ENCODE data around the gene SPOPL. TPM values are rescaled to one million over a fixed set of nuclear protein-coding genes. Genes with fewer than 3 reads are reported as not detected.

SPOPL gene
- total and polyA plus RNA-seq, 2 of the 4 experiments (the other 2 are of a cell fraction) = 4.8 to 20.3 TPM

GRCh38 chr2:138499684-138500083, 1.9 kb upstream of the SPOPL start:
- H3K14ac ChIP-seq (replicated peaks; ENCODE audit: low read depth, low read length) = no peak overlapping the region
- intact Hi-C loops (cut with micrococcal nuclease) = loop anchor here (5.0 to 10.0 kb wide), 3 partner anchors 288 to 585 kb away; no protein-coding TSS in a partner anchor
- BruUV-seq (replicated peaks) = no TSS peak
- no peak overlapping the region for H3K9ac ChIP-seq (ENCODE audit: low read depth, low read length)
- H2AK5ac ChIP-seq (ENCODE audit: low read depth, low read length) = no peak overlapping the region
- H3K27ac ChIP-seq (ENCODE audit: insufficient read depth, low read length) = no peak overlapping the region
- no peak overlapping the region for H2BK20ac ChIP-seq (ENCODE audit: low read depth, low read length)
- H3K4me3 ChIP-seq (ENCODE audit: insufficient read depth, low read depth, low read length) = no peak overlapping the region
- H4K5ac ChIP-seq (ENCODE audit: low read depth, low read length) = no peak overlapping the region
- no peak overlapping the region for H2AK9ac ChIP-seq (replicated peaks; ENCODE audit: low read depth, low read length, poor library complexity)
- H4K91ac ChIP-seq (ENCODE audit: insufficient read depth, low read depth, low read length) = no peak overlapping the region
- WGBS, 2 experiments (ENCODE audit: extremely low coverage in 2 of 2, insufficient read length in 1 of 2) = no CpG with 5 or more reads among the region's 4 CpGs
- H2BK5ac ChIP-seq (ENCODE audit: low read depth, low read length, poor library complexity, severe bottlenecking) = no peak overlapping the region
- H2BK120ac ChIP-seq (ENCODE audit: low read depth, low read length) = no peak overlapping the region
- no peak overlapping the region for H3K4ac ChIP-seq (ENCODE audit: low read depth, low read length)
- TF ChIP-seq POLR2A (IDR thresholded peaks at IDR 0.05; ENCODE audit: low read depth, low read length) (no peak), MAZ (IDR thresholded peaks at IDR 0.05; ENCODE audit: borderline replicate concordance, low read depth, low read length) (no peak), RFX5 (IDR thresholded peaks at IDR 0.05; ENCODE audit: low read depth, low read length) (no peak)
- TF ChIP-seq, protein P1, sequence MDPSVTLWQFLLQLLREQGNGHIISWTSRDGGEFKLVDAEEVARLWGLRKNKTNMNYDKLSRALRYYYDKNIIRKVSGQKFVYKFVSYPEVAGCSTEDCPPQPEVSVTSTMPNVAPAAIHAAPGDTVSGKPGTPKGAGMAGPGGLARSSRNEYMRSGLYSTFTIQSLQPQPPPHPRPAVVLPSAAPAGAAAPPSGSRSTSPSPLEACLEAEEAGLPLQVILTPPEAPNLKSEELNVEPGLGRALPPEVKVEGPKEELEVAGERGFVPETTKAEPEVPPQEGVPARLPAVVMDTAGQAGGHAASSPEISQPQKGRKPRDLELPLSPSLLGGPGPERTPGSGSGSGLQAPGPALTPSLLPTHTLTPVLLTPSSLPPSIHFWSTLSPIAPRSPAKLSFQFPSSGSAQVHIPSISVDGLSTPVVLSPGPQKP (IDR thresholded peaks at IDR 0.05; ENCODE audit: borderline replicate concordance, low read depth, low read length) = no peak
- no peak overlapping the region for H2AFZ ChIP-seq (replicated peaks; ENCODE audit: low read length, poor library complexity)
- dilution Hi-C loops (cut with HindIII; ENCODE audit: low sequenced_read_pairs, unreplicated experiment) = no loop called here
- ChIA-PET CTCF (no interaction called here), POLR2A (ENCODE audit: unreplicated experiment) (no interaction called here)
- no peak overlapping the region for H3K4me2 ChIP-seq (ENCODE audit: low read depth, low read length)
- H3K9me3 ChIP-seq (ENCODE audit: control insufficient read depth, insufficient read depth, low read length) = no peaks in the 10 kb centered on the region
- ATAC-seq (ENCODE audit: low read depth) (no peak), DNase-seq (no peak)
- 0 out of 2 replicates have a peak, but pooled peaks cover 4% of the 10 kb centered on the region for H3K9me1 ChIP-seq (ENCODE audit: insufficient read depth, low read length)
- H4K20me1 ChIP-seq (ENCODE audit: insufficient read depth, low read length) = no peaks in the 10 kb centered on the region; the same call in 1 of the 2 replicates
- H3K79me1 ChIP-seq (ENCODE audit: low read depth in 1 of 2, low read length in 2 of 2) = peaks cover 5 to 27% of the 10 kb centered on the region in 2 experiments; a peak in 3 of 4 replicates
- no peak overlapping the region for H3K23ac ChIP-seq (ENCODE audit: low read depth, low read length)
- no peak overlapping the region for H3K18ac ChIP-seq (ENCODE audit: low read depth, low read length)
- H3K56ac ChIP-seq (ENCODE audit: extremely low read depth, insufficient read depth, low read length) = no peak overlapping the region
- H3K4me1 ChIP-seq (ENCODE audit: control insufficient read depth, insufficient read depth, low read length) = no peaks in the 10 kb centered on the region
- H2BK15ac ChIP-seq (ENCODE audit: low read depth, low read length) = no peak overlapping the region
- in situ Hi-C loops (cut with MboI; ENCODE audit: low sequenced_read_pairs) = no loop called here
- no peak overlapping the region for H4K8ac ChIP-seq (ENCODE audit: low read depth in 2 of 2, low read length in 2 of 2)
- H3K36me3 ChIP-seq (ENCODE audit: control insufficient read depth, insufficient read depth, low read length) = no peaks in the 10 kb centered on the region
- no peaks in the 10 kb centered on the region for H3K27me3 ChIP-seq (ENCODE audit: control insufficient read depth, insufficient read depth, low read length)
